Stomach (tissue), 4 donors: ENCODE results near the gene BST1.

ENCODE experiments used
- EP300 ChIP-seq: sonication (generic); formaldehyde crosslinking; IDR thresholded peaks from one replicate; pipeline ENCODE4 v1.6.1; 2017; ENCODE audit warnings: antibody characterized with exemption
- TF ChIP-seq, protein P1 (sequence below), 7 experiments: fragments of 450-650 bp in 4 of 7; fragments of 200-600 bp in 3 of 7; sonication (generic) in 3 of 7; IDR thresholded peaks; one replicate each; pipeline ENCODE4 v1.5.1; 2016 to 2019; ENCODE audit warnings: antibody characterized with exemption in 7 of 7, control low read depth in 2 of 7, mild to moderate bottlenecking in 1 of 7

DNA sequence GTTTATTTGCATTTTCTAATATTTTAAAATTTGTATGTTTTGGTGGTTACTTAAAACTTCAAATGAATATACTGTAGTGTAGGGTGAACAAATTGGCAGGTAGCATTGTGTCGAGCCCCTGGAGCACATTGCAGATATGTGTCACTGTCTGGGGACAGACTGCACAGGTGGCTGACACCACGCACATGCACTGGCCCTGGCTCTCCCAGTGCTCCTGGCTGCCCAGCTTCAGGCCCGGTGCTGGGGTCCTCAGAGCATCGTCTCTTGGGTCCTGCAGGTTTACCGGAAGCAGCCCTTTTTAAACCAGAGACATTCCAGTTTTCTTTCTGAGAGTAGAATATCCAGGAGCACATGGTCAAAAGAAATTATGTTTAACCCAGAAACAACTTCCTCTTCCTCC lies 15.6 kb downstream of the BST1 start:
- TF ChIP-seq, protein P1, sequence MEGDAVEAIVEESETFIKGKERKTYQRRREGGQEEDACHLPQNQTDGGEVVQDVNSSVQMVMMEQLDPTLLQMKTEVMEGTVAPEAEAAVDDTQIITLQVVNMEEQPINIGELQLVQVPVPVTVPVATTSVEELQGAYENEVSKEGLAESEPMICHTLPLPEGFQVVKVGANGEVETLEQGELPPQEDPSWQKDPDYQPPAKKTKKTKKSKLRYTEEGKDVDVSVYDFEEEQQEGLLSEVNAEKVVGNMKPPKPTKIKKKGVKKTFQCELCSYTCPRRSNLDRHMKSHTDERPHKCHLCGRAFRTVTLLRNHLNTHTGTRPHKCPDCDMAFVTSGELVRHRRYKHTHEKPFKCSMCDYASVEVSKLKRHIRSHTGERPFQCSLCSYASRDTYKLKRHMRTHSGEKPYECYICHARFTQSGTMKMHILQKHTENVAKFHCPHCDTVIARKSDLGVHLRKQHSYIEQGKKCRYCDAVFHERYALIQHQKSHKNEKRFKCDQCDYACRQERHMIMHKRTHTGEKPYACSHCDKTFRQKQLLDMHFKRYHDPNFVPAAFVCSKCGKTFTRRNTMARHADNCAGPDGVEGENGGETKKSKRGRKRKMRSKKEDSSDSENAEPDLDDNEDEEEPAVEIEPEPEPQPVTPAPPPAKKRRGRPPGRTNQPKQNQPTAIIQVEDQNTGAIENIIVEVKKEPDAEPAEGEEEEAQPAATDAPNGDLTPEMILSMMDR (IDR thresholded peaks at IDR 0.05): no peak
- TF ChIP-seq EP300: no peak
